Measurements from ENCODE around the gene ASXL1. TPM values are rescaled to one million over a fixed set of nuclear protein-coding genes. Genes with fewer than 3 reads are reported as not detected.

ASXL1 gene
- total RNA-seq, 1 experiment from 2014 or later: 22.7 TPM

- TF ChIP-seq ARID4B (CRISPR knock-in tag; IDR thresholded peaks at IDR 0.05; ENCODE audit: borderline replicate concordance) (no peak), ERG (CRISPR knock-in tag; IDR thresholded peaks at IDR 0.05) (no peak), CDX4 (CRISPR knock-in tag; IDR thresholded peaks at IDR 0.05; ENCODE audit: borderline replicate concordance) (no peak), IRF2 (CRISPR knock-in tag; IDR thresholded peaks at IDR 0.05; ENCODE audit: borderline replicate concordance, low read depth) (no peak), E2F1 (CRISPR knock-in tag; IDR thresholded peaks at IDR 0.05) (no peak), RORB (CRISPR knock-in tag; IDR thresholded peaks at IDR 0.05) (no peak), EMX1 (CRISPR knock-in tag; IDR thresholded peaks at IDR 0.05) (no peak)
These were observed 103.9 kb downstream of the ASXL1 start (continued) for GRCh38 chr20:32461836-32462600.

GRCh38 chr20:32462900-32463641 is 104.9 kb downstream of the ASXL1 start:
- Mint-ChIP-seq H3K27me3 (ENCODE audit: low read depth) (no peaks in the 10 kb centered on the region), H3K4me1 (peaks cover 15% of the 10 kb centered on the region), H3K4me3 (no peak overlapping the region), H3K27ac (no peak overlapping the region), H3K9me3 (no peaks in the 10 kb centered on the region), H3K36me3 (no peaks in the 10 kb centered on the region)
- TF ChIP-seq ZNF423 (CRISPR knock-in tag; IDR thresholded peaks at IDR 0.05) (0 out of 2 replicates have a peak, but pooled peaks have one; percentile 34), SMAD3 (CRISPR knock-in tag; IDR thresholded peaks at IDR 0.05; ENCODE audit: borderline replicate concordance) (no peak)
- ATAC-seq (no peak), DNase-seq (ENCODE audit: low spot score) (no peak)
- ChIA-PET POLR2A (no interaction called here), CTCF (interaction anchor here (0.5 to 0.6 kb wide), 2 partner anchors 73 to 379 kb away, joined by 3 to 6 read pairs; no protein-coding TSS in a partner anchor)

- ATAC-seq: peak; percentile 27
- Mint-ChIP-seq H3K27ac (no peak overlapping the region), H3K27me3 (ENCODE audit: low read depth) (no peaks in the 10 kb centered on the region), H3K9me3 (no peaks in the 10 kb centered on the region), H3K36me3 (no peaks in the 10 kb centered on the region), H3K4me1 (peaks cover 7% of the 10 kb centered on the region), H3K4me3 (no peak overlapping the region)
- POLR2A ChIA-PET: no interaction called here
- DNase-seq (ENCODE audit: low spot score): no peak
- CTCF ChIA-PET: interaction anchor here (0.5 kb wide), 1 partner anchor 72 kb away, joined by 3 read pairs; no protein-coding TSS in a partner anchor
- TF ChIP-seq GTF2I (CRISPR knock-in tag; conservative IDR thresholded peaks at IDR 0.05) (no peak), ZNF219 (CRISPR knock-in tag; IDR thresholded peaks at IDR 0.05; ENCODE audit: borderline replicate concordance) (no peak), ZBTB43 (CRISPR knock-in tag; IDR thresholded peaks at IDR 0.05) (no peak), CBFB (CRISPR knock-in tag; IDR thresholded peaks at IDR 0.05; ENCODE audit: low read depth) (no peak), ERG (CRISPR knock-in tag; IDR thresholded peaks at IDR 0.05) (no peak), E2F1 (CRISPR knock-in tag; IDR thresholded peaks at IDR 0.05) (no peak), FOXP4 (CRISPR knock-in tag; IDR thresholded peaks at IDR 0.05) (no peak), ZNF423 (CRISPR knock-in tag; IDR thresholded peaks at IDR 0.05) (no peak)
These were observed 105.7 kb downstream of the ASXL1 start for GRCh38 chr20:32463642-32464400.
